Right ventricle myocardium superior (tissue), 1 donor: ENCODE data around the gene ELFN2. TPM values are rescaled to one million over a fixed set of nuclear protein-coding genes. Genes with fewer than 3 reads are reported as not detected.

ENCODE experiments used
- ATAC-seq: fragments of 200-7000 bp; cut with Tn5 transposase; one replicate; pipeline ENCODE4 v1.9.1; 2020; ENCODE audit warnings: mild to moderate bottlenecking; ENCODE audit not compliant: poor library complexity
- DNase-seq: peaks from one replicate; pipeline ENCODE4 v3.0.0-alpha.2; 2020
- intact Hi-C: fragments of 100-400 bp; cut with DNase I; formaldehyde crosslinking; loops from one replicate; pipeline ENCODE4 v1.11.2; 2022
- total RNA-seq: library from RNA; stranded (reverse); fragmentation: NEBNext Ultra II Directional; extraction: Animal tissue kit (Norgen Biotek cat#: 25700); gene quantifications from one replicate; pipeline ENCODE4 v1.2.1, GENCODE V29; 2021
- donor health status: DM: no; HTN: yes; CAD: no; lungs with severe emphysema.

ELFN2 gene
- total RNA-seq, 1 donor from 2014 or later: 0.19 TPM

GRCh38 chr22:37430941-37431340, 3.7 kb upstream of the ELFN2 start:
- ATAC-seq: no peak
- no peak for DNase-seq
- intact Hi-C loops: no loop called here

DNA sequence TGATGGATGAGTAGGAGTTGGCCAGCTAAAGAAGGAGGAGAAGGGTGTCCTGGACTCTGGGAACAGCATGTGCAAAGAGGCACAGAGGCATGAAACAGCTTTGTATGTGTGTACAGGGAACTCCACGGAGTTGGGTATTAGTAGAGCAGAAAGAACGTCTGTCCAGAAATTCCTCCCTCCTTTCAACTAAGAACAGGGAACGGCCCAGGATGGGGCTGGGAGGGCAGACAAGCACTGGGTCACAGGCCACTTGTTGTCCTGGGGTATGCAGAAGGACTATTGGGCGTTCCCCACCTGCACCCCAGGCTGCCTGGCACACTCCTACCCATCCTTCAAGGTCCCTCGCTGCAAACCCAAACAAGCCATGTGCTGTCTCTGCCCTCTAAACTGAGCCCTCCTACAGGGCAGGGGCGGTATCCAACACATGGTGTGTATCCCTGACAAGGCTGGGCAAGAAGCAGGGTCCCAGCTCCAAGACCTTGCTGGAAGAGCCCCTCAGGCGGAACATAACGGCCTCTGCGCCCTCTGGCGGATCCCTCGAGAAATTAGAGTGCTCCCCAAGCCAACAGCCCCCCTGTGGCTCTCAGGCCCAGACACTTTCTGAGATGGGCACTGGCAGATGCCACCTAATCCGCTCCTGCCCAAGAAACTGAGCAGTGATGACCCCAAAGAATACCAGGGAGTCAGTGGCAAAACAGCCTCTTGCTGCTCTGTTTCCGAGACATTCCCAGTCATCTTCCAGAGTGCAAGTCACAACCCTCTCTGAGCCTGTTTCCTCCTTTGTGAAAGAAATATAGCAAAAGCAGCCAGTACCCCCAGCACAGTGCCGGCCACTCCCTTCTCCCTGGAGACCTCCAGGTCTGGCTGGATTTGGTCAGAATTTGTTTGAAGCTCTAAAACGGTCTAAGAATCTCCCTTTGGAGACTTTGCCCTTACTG, 1.6 kb upstream of the ELFN2 start:
- ATAC-seq (peak; percentile 68), DNase-seq (peak; percentile 61)
- intact Hi-C loops: loop anchor here (10.0 kb wide), 1 partner anchor 114 kb away; no protein-coding TSS in a partner anchor

- ATAC-seq (no peak), DNase-seq (no peak)
- intact Hi-C loops: loop anchor here (10.0 kb wide), 1 partner anchor 113 kb away; no protein-coding TSS in a partner anchor
These were observed 694 bp upstream of the ELFN2 start for GRCh38 chr22:37427711-37428635.

DNA sequence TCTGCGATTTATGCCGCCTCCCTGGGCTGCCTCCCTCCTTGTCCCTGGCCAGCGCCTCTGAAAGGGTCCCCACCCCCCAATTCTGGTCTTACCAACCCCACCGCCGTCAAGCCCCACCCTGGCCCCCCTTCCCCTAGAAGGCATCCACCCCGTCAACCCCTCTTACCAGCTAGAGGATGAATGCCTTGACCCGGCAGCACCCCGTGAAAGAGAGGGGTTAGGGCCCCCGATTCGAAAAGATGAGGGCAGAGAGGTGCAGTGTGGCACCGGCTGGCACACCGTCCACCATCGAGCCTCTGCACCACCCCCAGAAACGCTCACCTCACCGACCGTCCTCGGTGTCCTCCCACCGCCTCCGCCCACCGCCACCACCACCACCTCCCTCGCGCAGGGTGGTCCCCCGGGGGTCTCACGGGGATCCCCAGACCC, 559 bp downstream of the ELFN2 start:
- DNase-seq (no peak), ATAC-seq (no peak)
- intact Hi-C loops: loop anchor here (10.0 kb wide), 1 partner anchor 112 kb away; no protein-coding TSS in a partner anchor

- ATAC-seq: no peak
- no peak for DNase-seq
- intact Hi-C loops: loop anchor here (10.0 kb wide), 1 partner anchor 111 kb away; no protein-coding TSS in a partner anchor
These were observed 1.2 kb downstream of the ELFN2 start for GRCh38 chr22:37425800-37426705.

DNA sequence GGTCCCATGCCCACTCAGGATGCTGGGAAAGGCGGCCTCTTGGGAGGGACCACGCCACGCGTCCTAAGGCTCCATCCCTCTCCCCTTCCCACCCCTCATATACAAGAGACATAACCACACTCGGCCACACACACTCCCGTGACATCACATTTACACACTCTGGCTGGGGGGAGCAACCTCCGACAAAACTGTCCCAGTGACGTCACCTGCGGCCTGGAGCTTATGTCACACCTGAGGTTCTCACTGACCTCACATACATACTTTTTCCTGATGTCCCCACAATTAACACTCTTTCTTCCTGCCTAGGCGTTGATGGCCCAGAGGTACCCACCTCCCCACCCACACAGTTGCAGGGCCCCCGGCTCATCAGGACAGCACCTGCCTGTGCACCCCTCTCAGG, 1.9 kb downstream of the ELFN2 start:
- intact Hi-C loops: loop anchor here (10.0 kb wide), 1 partner anchor 111 kb away; no protein-coding TSS in a partner anchor
- no peak for DNase-seq

GRCh38 chr22:37423283-37423682, 4.0 kb downstream of the ELFN2 start:
- no peak for DNase-seq
- ATAC-seq: no peak
- intact Hi-C loops: loop anchor here (10.0 kb wide), 1 partner anchor 108 kb away; no protein-coding TSS in a partner anchor

More for the DNA sequence above, 1.9 kb downstream of the ELFN2 start:
- no peak for ATAC-seq

DNA sequence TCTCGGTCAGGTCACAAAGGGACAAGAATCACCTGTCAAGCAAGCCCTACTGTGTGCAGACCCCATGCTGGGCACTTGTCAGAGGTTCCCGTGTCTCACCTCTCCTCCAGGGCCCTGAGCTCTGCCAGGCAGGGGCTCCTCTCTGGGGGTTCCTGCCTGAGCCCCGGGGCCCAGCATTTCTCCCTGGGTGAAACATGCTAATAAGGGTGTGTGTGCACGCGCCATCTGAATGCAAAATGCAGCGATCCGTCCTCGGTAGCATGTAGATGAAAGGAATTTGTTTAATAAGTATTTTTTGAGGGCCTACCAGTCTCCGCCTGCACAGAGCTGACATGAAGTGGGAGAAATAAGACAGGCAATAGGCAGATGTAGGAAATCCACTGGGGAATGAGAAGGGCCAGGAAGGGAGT, 5.8 kb downstream of the ELFN2 start:
- ATAC-seq (no peak), DNase-seq (no peak)
- intact Hi-C loops: loop anchor here (10.0 kb wide), 1 partner anchor 107 kb away; no protein-coding TSS in a partner anchor

DNA sequence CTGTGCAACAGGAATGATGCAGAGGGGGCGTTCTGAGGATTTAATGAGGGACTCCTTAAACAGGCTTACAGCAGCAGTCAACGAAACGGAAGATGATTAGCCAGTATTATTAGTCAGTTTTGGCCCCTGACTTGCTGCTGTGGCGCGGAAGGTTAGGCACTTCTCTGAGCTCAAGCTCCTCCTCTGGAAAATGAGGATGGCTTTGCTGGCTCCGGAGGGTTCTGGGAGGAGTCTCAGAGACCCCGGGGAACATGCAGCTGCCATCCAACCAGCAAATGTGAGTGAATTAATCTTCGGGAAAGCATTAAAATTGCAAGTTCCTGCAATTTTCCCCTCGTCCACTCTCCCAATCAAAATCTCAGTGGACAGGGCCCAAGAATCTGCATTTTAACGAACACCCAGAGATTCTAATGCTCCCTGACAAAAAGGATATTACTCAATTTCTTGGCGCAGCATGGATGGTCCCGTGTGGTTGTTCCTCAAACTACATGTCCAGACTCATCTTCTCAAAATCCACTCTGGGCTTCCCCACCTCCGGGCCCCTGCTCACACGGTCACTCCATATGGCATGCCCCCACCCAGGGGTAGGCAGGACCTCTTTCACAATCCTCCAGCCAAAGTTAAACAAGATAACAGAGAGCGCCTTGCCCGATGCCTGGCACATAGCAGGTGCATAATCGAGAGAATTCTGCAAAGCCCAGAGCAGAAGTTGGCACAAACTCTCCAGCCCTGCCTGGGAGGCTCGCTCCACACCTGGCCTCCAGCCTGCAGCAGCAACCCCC, 6.4 kb downstream of the ELFN2 start:
- ATAC-seq (peak; percentile 63), DNase-seq (no peak)
- intact Hi-C loops: loop anchor here (10.0 kb wide), 1 partner anchor 106 kb away; no protein-coding TSS in a partner anchor

DNA sequence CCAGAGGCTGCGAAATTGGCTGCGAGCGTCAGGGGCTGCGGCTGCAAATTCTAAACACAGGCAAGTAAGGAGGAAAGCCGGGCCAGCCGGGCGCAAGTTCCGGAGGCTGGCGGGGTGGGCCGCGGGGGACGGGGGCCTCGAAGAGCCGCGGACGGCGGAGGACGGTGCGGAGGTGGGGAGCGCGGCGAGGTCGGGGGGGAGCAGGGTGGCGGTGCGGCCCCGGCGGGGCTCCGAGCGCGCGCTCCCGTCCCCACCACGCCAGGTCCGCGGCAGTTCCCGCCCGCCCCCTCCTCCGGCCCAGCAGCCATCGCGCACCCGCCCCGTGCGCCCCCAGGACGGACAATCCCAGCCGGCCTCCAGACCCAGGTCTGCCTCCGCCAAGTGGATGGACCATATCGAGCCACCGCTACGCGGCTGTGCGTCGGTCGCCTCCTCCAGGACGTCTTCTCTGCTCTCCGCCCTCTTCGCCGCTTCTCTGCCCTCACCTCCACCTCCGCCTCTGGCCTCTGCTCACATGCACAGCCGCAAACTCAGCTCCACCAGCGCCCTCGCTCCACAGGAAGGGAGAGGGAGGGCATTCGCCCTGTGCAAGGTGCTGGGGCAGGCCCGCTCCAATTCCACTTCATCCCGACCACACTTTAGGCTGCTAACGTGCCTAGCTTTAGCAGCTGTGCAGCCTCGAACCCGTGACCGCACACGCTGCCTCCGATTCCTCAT, 7.2 kb downstream of the ELFN2 start:
- intact Hi-C loops: loop anchor here (10.0 kb wide), 1 partner anchor 105 kb away; no protein-coding TSS in a partner anchor
- ATAC-seq (no peak), DNase-seq (no peak)

- intact Hi-C loops: no loop called here
- DNase-seq: no peak
These were observed 7.8 kb downstream of the ELFN2 start for GRCh38 chr22:37419370-37419968.

GRCh38 chr22:37418627-37419369, 8.5 kb downstream of the ELFN2 start:
- DNase-seq (no peak), ATAC-seq (no peak)
- intact Hi-C loops: no loop called here

More at GRCh38 chr22:37419370-37419968, 7.8 kb downstream of the ELFN2 start:
- peak; percentile 11 for ATAC-seq

DNA sequence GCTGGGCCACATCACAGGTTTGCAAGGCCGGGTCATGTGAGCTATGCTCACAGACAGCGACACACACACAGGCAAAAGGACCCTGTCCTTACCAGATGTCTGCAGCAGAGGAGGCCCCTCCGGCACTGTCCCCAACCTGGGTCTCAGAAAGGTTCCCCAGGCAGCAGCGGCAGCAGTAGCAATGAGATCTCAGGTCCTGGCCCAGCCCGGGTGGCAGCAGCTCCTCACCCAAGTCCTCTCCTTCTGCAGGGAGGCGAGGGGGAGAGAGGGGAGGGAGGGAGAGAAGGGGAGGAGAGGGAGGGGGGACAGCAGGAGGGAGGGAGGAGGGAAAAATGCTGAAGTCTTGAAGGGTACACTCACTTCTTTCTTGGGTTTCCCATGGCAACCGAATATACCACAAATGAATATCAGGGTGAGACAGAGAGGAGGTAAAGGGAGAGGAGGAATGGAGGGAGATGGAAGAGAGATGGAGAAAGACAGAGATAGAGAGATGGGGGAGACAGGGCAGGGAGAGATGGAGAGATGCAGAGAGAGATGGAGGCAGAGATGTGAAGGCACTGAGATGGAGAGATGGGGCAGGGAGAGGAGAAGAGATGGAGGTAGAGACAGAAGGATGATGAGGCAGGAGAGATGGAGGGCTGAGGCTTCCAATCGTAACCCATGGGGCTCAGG, 9.5 kb downstream of the ELFN2 start:
- ATAC-seq (no peak), DNase-seq (no peak)
- intact Hi-C loops: no loop called here

DNA sequence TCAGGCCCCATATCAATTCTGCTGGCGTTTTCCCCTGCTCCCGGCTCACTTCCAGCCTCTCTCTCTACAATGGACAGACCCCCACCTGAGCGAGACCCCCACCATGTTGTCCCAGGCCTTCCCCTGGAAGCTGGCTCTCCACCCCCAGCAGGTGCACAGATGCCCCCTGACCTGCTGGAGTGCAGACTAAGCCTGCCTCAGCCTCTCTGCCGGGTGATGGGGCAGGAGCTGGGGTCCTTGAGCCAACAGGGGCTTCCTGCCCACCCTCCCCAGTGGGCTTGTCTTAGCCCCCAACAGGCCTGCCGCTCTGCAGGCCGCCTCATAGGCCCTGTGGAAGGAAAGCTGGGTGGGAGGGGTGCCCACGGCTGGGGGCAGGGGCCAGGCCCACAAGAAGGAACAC, 10.0 kb downstream of the ELFN2 start:
- intact Hi-C loops: no loop called here
- DNase-seq (no peak), ATAC-seq (no peak)

- no peak for DNase-seq
- intact Hi-C loops: no loop called here
- ATAC-seq: no peak
These were observed 10.5 kb downstream of the ELFN2 start for GRCh38 chr22:37416827-37417226.
